ENCODE results near the gene IGF1R. TPM values are rescaled to one million over a fixed set of nuclear protein-coding genes. Genes with fewer than 3 reads are reported as not detected.

The IGF1R gene
- total RNA-seq, 2 donors from 2014 or later: 32.1 to 64.1 TPM

GRCh38 chr15:98903377-98904018 lies 255.2 kb downstream of the IGF1R start:
- Histone ChIP-seq H3K4me3 (no peak overlapping the region), H3K4me1 (peaks cover 0 to 52% of the 10 kb centered on the region in 2 donors), H3K9me3 (no peaks in the 10 kb centered on the region), H3K27me3 (no peaks in the 10 kb centered on the region), H3K36me3 (peaks cover 4% of the 10 kb centered on the region), H3K27ac (no peak overlapping the region)
- no peak for TF ChIP-seq CTCF (IDR thresholded peaks at IDR 0.05)
- DNase-seq (ENCODE audit: low spot score): no peak

- Histone ChIP-seq H3K4me3 (no peak overlapping the region), H3K27ac (peak overlapping the region; percentile 50 to 66), H3K27me3 (no peaks in the 10 kb centered on the region), H3K4me1 (peaks cover 0 to 47% of the 10 kb centered on the region in 2 donors), H3K36me3 (peaks cover 7% of the 10 kb centered on the region), H3K9me3 (no peaks in the 10 kb centered on the region)
- TF ChIP-seq CTCF (IDR thresholded peaks at IDR 0.05): peak in 1 of 2 donors; percentile 63
- no peak for DNase-seq (ENCODE audit: low spot score)
Measured at GRCh38 chr15:98904544-98904943, 256.2 kb downstream of the IGF1R start.

GRCh38 chr15:98905963-98906711 lies 257.8 kb downstream of the IGF1R start:
- peak overlapping the region; percentile 50 to 67 for H3K27ac ChIP-seq

GRCh38 chr15:98906712-98907083 lies 258.4 kb downstream of the IGF1R start:
- DNase-seq (ENCODE audit: low spot score): no peak
- H3K36me3 ChIP-seq: peaks cover 14% of the 10 kb centered on the region
- H3K4me3 ChIP-seq: no peak overlapping the region
- no peak for TF ChIP-seq CTCF (IDR thresholded peaks at IDR 0.05)
- peak overlapping the region; percentile 50 to 67 for H3K27ac ChIP-seq
- no peaks in the 10 kb centered on the region for H3K9me3 ChIP-seq
- H3K4me1 ChIP-seq: peaks cover 0 to 43% of the 10 kb centered on the region in 2 donors
- no peaks in the 10 kb centered on the region for H3K27me3 ChIP-seq

More at GRCh38 chr15:98905963-98906711, 257.8 kb downstream of the IGF1R start:
- no peak for TF ChIP-seq CTCF (IDR thresholded peaks at IDR 0.05)
- H3K9me3 ChIP-seq: no peaks in the 10 kb centered on the region
- DNase-seq (ENCODE audit: low spot score): no peak
- H3K4me3 ChIP-seq: no peak overlapping the region
- H3K36me3 ChIP-seq: peaks cover 9% of the 10 kb centered on the region
- no peaks in the 10 kb centered on the region for H3K27me3 ChIP-seq
- H3K4me1 ChIP-seq: peaks cover 0 to 39% of the 10 kb centered on the region in 2 donors

- DNase-seq (ENCODE audit: low spot score): no peak
- no peak overlapping the region for H3K4me3 ChIP-seq
- no peaks in the 10 kb centered on the region for H3K27me3 ChIP-seq
- H3K36me3 ChIP-seq: peaks cover 27% of the 10 kb centered on the region
- no peaks in the 10 kb centered on the region for H3K9me3 ChIP-seq
- H3K27ac ChIP-seq: peak overlapping the region; percentile 50 to 67
- peaks cover 0 to 43% of the 10 kb centered on the region in 2 donors for H3K4me1 ChIP-seq
- TF ChIP-seq CTCF (IDR thresholded peaks at IDR 0.05): no peak
Measured at GRCh38 chr15:98907927-98908471, 259.7 kb downstream of the IGF1R start.

Data from right atrium auricular region (tissue), 2 donors.